H1 (cell line): ENCODE results near the gene HMCES. TPM values are rescaled to one million over a fixed set of nuclear protein-coding genes. Genes with fewer than 3 reads are reported as not detected.

Source experiments
- CTCF ChIA-PET: fragments of 300-600 bp; sonication (Branson Sonifier 250); formaldehyde crosslinking; loops from one replicate; lab custom pipeline; 2021; ENCODE audit not compliant: partially characterized antibody; lab: Charles Lee
- POLR2A ChIA-PET: fragments of 300-600 bp; sonication (Branson Sonifier 250); formaldehyde crosslinking; loops from one replicate; lab custom pipeline; 2021; ENCODE audit warnings: inconsistent platforms; ENCODE audit not compliant: partially characterized antibody; lab: Charles Lee
- DNase-seq, 2 experiments: peaks; one replicate each; pipeline versions ENCODE4 v3.0.0 to v3.0.0-alpha.2; 2010 to 2022; ENCODE audit warnings: low spot score in 2 of 2, low read depth in 1 of 2, mixed read lengths in 1 of 2
- FAIRE-seq: peaks from 2 replicates; lab custom pipeline; 2011; peaks lifted over from hg19 to GRCh38; lab: Jason Lieb, UNC
- H2AFZ ChIP-seq: 2 replicates; pipeline ENCODE4 v1.8.1; 2012; ENCODE audit warnings: low read length, inconsistent platforms
- H2AK5ac ChIP-seq: 2 replicates; pipeline ENCODE4 v1.6.1; 2013; ENCODE audit warnings: low read depth, low read length
- H2BK120ac ChIP-seq: replicated peaks from 2 replicates; pipeline ENCODE3; 2013; ENCODE audit warnings: low read depth, low read length, inconsistent platforms
- H2BK12ac ChIP-seq: 2 replicates; pipeline ENCODE4 v1.6.1; 2013; ENCODE audit warnings: low read depth, low read length
- H2BK15ac ChIP-seq: 2 replicates; pipeline ENCODE4 v1.6.1; 2013; ENCODE audit warnings: low read length
- H2BK20ac ChIP-seq: 2 replicates; pipeline ENCODE4 v1.6.1; 2013; ENCODE audit warnings: low read length
- H2BK5ac ChIP-seq: 2 replicates; pipeline ENCODE4 v1.6.1; 2013; ENCODE audit warnings: low read depth, low read length
- H3K14ac ChIP-seq: 2 replicates; pipeline ENCODE4 v1.6.1; 2013; ENCODE audit warnings: inconsistent platforms; ENCODE audit not compliant: insufficient read length
- H3K18ac ChIP-seq: 2 replicates; pipeline ENCODE4 v1.6.1; 2013; ENCODE audit warnings: low read length; ENCODE audit errors: extremely low read depth
- H3K23ac ChIP-seq: 2 replicates; pipeline ENCODE4 v1.6.1; 2013; ENCODE audit warnings: inconsistent platforms; ENCODE audit not compliant: insufficient read length
- H3K23me2 ChIP-seq: 2 replicates; pipeline ENCODE4 v1.6.1; 2013; ENCODE audit warnings: low read depth, low read length
- H3K27ac ChIP-seq: 2 replicates; pipeline ENCODE4 v1.6.1; 2011; ENCODE audit warnings: low read depth, low read length, inconsistent platforms
- H3K27me3 ChIP-seq, 4 experiments: replicated peaks in 1 of 4; 1 replicate in 1 of 4; 2 replicates in 3 of 4; pipeline versions ENCODE4 v1.6.1 to v1.8.1; 2011 to 2013; ENCODE audit warnings: low read length in 3 of 4, mild to moderate bottlenecking in 3 of 4, inconsistent platforms in 2 of 4, mixed read lengths in 2 of 4, moderate library complexity in 1 of 4; ENCODE audit not compliant: control insufficient read depth in 3 of 4, insufficient read depth in 3 of 4; ENCODE audit errors: extremely low read depth in 1 of 4
- H3K36me3 ChIP-seq, 4 experiments: 2 replicates each; pipeline versions ENCODE4 v1.6.1 to v1.8.1; 2011 to 2013; ENCODE audit warnings: mild to moderate bottlenecking in 4 of 4, low read length in 3 of 4, moderate library complexity in 2 of 4, control low read depth in 1 of 4, inconsistent platforms in 1 of 4; ENCODE audit not compliant: insufficient read depth in 4 of 4, control insufficient read depth in 2 of 4
- H3K4ac ChIP-seq: replicated peaks from 2 replicates; pipeline ENCODE3; 2013; ENCODE audit warnings: low read length, low read depth, mixed read lengths, inconsistent platforms; ENCODE audit not compliant: insufficient read length
- H3K4me1 ChIP-seq, 4 experiments: replicated peaks in 1 of 4; 1 replicate in 1 of 4; 2 replicates in 3 of 4; pipeline versions ENCODE4 v1.6.1 to v1.8.1; 2011 to 2013; ENCODE audit warnings: low read length in 3 of 4, inconsistent platforms in 2 of 4, mixed read lengths in 1 of 4; ENCODE audit not compliant: insufficient read depth in 4 of 4, control insufficient read depth in 3 of 4
- H3K4me2 ChIP-seq, 2 experiments: 2 replicates each; pipeline versions ENCODE4 v1.6.1 to v1.8.1; 2011 to 2013; ENCODE audit warnings: low read depth in 2 of 2, low read length in 2 of 2, control low read depth in 1 of 2, inconsistent platforms in 1 of 2, mild to moderate bottlenecking in 1 of 2; ENCODE audit not compliant: insufficient read depth in 1 of 2
- H3K4me3 ChIP-seq, 4 experiments: fragments of 200-600, 300-600 bp in 1 of 4; sonication (generic), shearing (Covaris generic), sonication (Bioruptor Twin) in 1 of 4; 2 replicates each; pipeline versions ENCODE4 v1.5.1 to v1.8.1; 2011 to 2016; ENCODE audit warnings: low read length in 4 of 4, low read depth in 3 of 4, control low read depth in 2 of 4, inconsistent platforms in 2 of 4, mild to moderate bottlenecking in 2 of 4, mixed read lengths in 1 of 4, moderate library complexity in 1 of 4; ENCODE audit not compliant: insufficient read depth in 2 of 4; ENCODE audit errors: extremely low read depth in 1 of 4
- H3K56ac ChIP-seq: replicated peaks from 2 replicates; pipeline ENCODE3; 2013; ENCODE audit warnings: low read depth, mild to moderate bottlenecking, mixed read lengths, low read length, inconsistent platforms; ENCODE audit not compliant: insufficient read length
- H3K79me1 ChIP-seq: 2 replicates; pipeline ENCODE4 v1.6.1; 2013; ENCODE audit warnings: low read depth, low read length, control low read depth
- H3K79me2 ChIP-seq, 2 experiments: 2 replicates each; pipeline versions ENCODE4 v1.6.1 to v1.8.1; 2012 to 2013; ENCODE audit warnings: low read length in 2 of 2, mild to moderate bottlenecking in 2 of 2, inconsistent platforms in 1 of 2; ENCODE audit not compliant: insufficient read depth in 2 of 2, control insufficient read depth in 1 of 2
- H3K9ac ChIP-seq, 4 experiments: replicated peaks in 1 of 4; 1 replicate in 1 of 4; 2 replicates in 3 of 4; pipeline versions ENCODE4 v1.6.1 to v1.8.1; 2011 to 2013; ENCODE audit warnings: low read depth in 3 of 4, low read length in 3 of 4, control low read depth in 2 of 4, mild to moderate bottlenecking in 2 of 4, moderate library complexity in 2 of 4, inconsistent platforms in 1 of 4; ENCODE audit errors: extremely low read depth in 1 of 4
- H3K9me3 ChIP-seq, 2 experiments: 2 replicates each; pipeline versions ENCODE4 v1.6.1 to v1.8.1; 2012 to 2013; ENCODE audit warnings: mild to moderate bottlenecking in 2 of 2, moderate library complexity in 2 of 2, control low read depth in 1 of 2, inconsistent platforms in 1 of 2, low read depth in 1 of 2, low read length in 1 of 2, mixed read lengths in 1 of 2; ENCODE audit not compliant: insufficient read depth in 2 of 2
- H4K20me1 ChIP-seq, 2 experiments: replicated peaks in 1 of 2; 2 replicates each; pipeline versions ENCODE3 to v1.8.1; 2011 to 2013; ENCODE audit warnings: inconsistent platforms in 2 of 2, low read length in 2 of 2, mild to moderate bottlenecking in 1 of 2; ENCODE audit not compliant: insufficient read depth in 2 of 2, control insufficient read depth in 1 of 2
- H4K5ac ChIP-seq: 2 replicates; pipeline ENCODE4 v1.6.1; 2013; ENCODE audit warnings: low read length, low read depth, mixed read lengths, inconsistent platforms; ENCODE audit not compliant: insufficient read length
- H4K8ac ChIP-seq: 2 replicates; pipeline ENCODE4 v1.8.0; 2013; ENCODE audit warnings: mild to moderate bottlenecking, moderate library complexity, low read length, inconsistent platforms; ENCODE audit not compliant: insufficient read depth; ENCODE audit errors: extremely low read depth
- H4K91ac ChIP-seq: replicated peaks from 2 replicates; pipeline ENCODE3; 2013; ENCODE audit warnings: low read length, mixed read lengths, inconsistent platforms; ENCODE audit not compliant: insufficient read length
- POU5F1 ChIP-seq: IDR thresholded peaks from 2 replicates; pipeline ENCODE4 v1.6.1; 2011; ENCODE audit warnings: low read depth, mild to moderate bottlenecking, low read length, moderate library complexity
- WGBS, 2 experiments: shearing (Covaris generic) in 1 of 2; methylation state at CpG; one replicate each; pipeline versions ENCODE4 v1.1.6 to v1.1.7; 2013 to 2015; ENCODE audit warnings: low lambda C conversion rate in 2 of 2, mixed read lengths in 2 of 2, inconsistent platforms in 1 of 2, low coverage in 1 of 2, missing lambda C conversion rate in 1 of 2; ENCODE audit not compliant: insufficient replicate concordance in 2 of 2, insufficient coverage in 1 of 2, insufficient read length in 1 of 2; ENCODE audit errors: extremely low coverage in 1 of 2, missing lambda C conversion rate in 1 of 2; 5-methylcytosine and 5-hydroxymethylcytosine counted together
- polyA plus RNA-seq, 7 experiments: library from polyadenylated mRNA; depleted of rRNA in 3 of 7; stranded (reverse) in 5 of 7; unstranded in 2 of 7; fragments of >200 nt in 5 of 7; fragments of 200-250 nt in 2 of 7; gene quantifications; 1 replicate in 5 of 7; 2 replicates in 1 of 7; 4 replicates in 1 of 7; pipeline versions ENCODE4 v1.2.1 to v1.2.3, GENCODE V29; 2011 to 2013; ENCODE audit warnings: missing spikeins in 2 of 7, mixed read lengths in 2 of 7
- total RNA-seq: library from RNA; stranded (reverse); fragmentation: NEBNext Ultra II Directional; extraction: Animal tissue kit (Norgen Biotek cat#: 25700); gene quantifications from 2 replicates; pipeline ENCODE4 v1.2.1, GENCODE V29; 2021

Gene HMCES
- total and polyA plus RNA-seq, 2 of the 8 experiments (the other 6 are each of a cell fraction or from before 2014, with no cell fraction given): 27.6 to 49.5 TPM

DNA sequence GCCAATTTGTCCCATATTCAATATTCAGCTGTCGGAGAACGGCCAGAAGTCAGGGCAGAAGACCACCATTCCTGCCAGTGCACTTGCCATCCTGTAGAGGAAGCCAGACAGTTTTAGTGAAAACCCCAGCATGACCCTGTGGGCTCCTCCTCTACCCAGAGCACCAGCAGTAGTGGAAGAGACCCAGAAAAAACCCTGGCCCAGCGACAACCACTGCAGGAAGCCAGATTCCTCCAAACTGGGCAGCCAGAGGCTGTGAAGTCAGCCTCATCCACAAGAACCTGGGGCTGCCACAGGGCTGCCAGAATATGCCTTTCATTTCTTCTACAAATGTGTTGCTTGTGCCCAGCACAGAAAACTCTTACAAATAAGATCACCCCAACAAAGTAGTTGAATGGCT, 67.3 kb downstream of the HMCES start:
- no peak overlapping the region for H4K8ac ChIP-seq
- POLR2A ChIA-PET: interaction anchor here (0.6 to 2.9 kb wide), 3 partner anchors 29 to 1470 kb away, joined by 3 to 26 read pairs (median 3); partner anchors contain the start of gene HMCES
- peaks cover 0 to 4% of the 10 kb centered on the region in 2 experiments; a peak in 2 of 4 replicates for H3K9me3 ChIP-seq
- no peak overlapping the region for H3K23ac ChIP-seq
- H4K5ac ChIP-seq: no peak overlapping the region
- peaks cover 1 to 3% of the 10 kb centered on the region in 2 experiments for H4K20me1 ChIP-seq
- H2BK15ac ChIP-seq: 0 out of 2 replicates have a peak overlapping the region, but pooled peaks have one; percentile 81
- no peak overlapping the region for H2BK20ac ChIP-seq
- no peaks in the 10 kb centered on the region for H3K27me3 ChIP-seq
- no peaks in the 10 kb centered on the region for H3K79me1 ChIP-seq
- H3K4ac ChIP-seq: no peak overlapping the region
- H2AK5ac ChIP-seq: no peak overlapping the region
- no peak overlapping the region for H3K4me3 ChIP-seq
- no peak overlapping the region for H4K91ac ChIP-seq
- no peak overlapping the region for H3K4me2 ChIP-seq
- DNase-seq: no peak
- 90% methylated on average over 3 of the region's 3 CpGs; no CpG with 5 or more reads in 1 of the 2 experiments for whole genome bisulfite sequencing, 2 experiments
- no peak overlapping the region for H2AFZ ChIP-seq
- H2BK120ac ChIP-seq: no peak overlapping the region
- no peak overlapping the region for H3K9ac ChIP-seq
- peaks cover 0 to 12% (median 8%) of the 10 kb centered on the region in 4 experiments; a peak in 6 of 7 replicates for H3K4me1 ChIP-seq
- no peak overlapping the region for H3K56ac ChIP-seq
- no peak overlapping the region for H3K14ac ChIP-seq
- no peak overlapping the region for H2BK5ac ChIP-seq
- no peak overlapping the region for H3K18ac ChIP-seq
- no peaks in the 10 kb centered on the region for H3K36me3 ChIP-seq
- H3K79me2 ChIP-seq: no peaks in the 10 kb centered on the region
- peaks cover 8% of the 10 kb centered on the region; the same call in 1 of the 2 replicates for H3K23me2 ChIP-seq
- H3K27ac ChIP-seq: no peak overlapping the region
- no peak for TF ChIP-seq POU5F1
- TF ChIP-seq, all 59 proteins: peak for 0
- FAIRE-seq: no peak
- H2BK12ac ChIP-seq: no peak overlapping the region; the same call in 1 of the 2 replicates
- CTCF ChIA-PET: no interaction called here
